HFF-Myc (cell line): ENCODE measurements around the gene APBA1.

Experiments used
- DNase-seq: peaks from one replicate; pipeline ENCODE4 v3.0.0-alpha.2; 2011; ENCODE audit warnings: low read depth; ENCODE audit errors: extremely low read depth
- H3K4me3 ChIP-seq: replicated peaks from 2 replicates; pipeline ENCODE4 v1.5.1; 2011; ENCODE audit warnings: low read depth, mild to moderate bottlenecking, control low read depth, low read length
- TF ChIP-seq, protein P1 (sequence below): IDR thresholded peaks from 2 replicates; pipeline ENCODE4 v1.5.1; 2012; ENCODE audit warnings: mild to moderate bottlenecking, low read depth, low read length, control low read depth; ENCODE audit errors: missing control alignments

The APBA1 gene

DNA sequence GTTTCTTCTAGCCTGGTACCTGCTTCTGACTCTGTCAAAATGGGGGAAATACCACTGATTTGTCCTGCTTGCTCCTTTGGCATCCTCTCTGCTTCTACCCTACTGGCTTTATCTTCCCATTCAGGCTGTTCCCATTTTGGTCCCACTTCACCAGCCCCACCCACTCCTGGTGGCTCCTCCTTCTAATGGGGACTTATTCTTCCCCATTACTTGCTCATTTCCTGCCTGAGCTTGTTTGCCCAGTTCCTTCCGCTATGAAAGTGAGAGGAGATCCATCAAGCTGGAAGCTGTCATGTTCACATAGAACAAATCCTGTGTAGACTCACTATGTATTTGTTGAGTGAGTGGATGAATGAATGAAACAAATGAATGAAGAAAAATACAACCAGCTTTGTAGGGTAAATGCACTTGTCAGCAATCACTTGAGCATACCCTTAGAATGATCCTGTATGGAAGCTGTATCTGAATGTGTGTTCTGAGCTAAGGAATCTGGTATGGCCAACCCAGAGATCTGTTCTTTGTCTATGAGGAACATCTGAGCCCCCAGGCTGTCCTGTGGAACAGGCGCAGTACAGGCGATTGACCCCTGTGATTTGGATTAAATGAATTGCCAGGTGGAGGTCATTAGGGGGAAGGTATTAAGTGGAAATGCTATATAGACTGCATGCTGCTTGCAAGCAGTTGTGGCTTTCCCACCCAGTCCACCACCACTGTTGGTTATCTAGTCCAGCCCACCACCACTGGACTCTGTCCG is 89.5 kb downstream of the APBA1 start:
- no peak overlapping the region for H3K4me3 ChIP-seq
- TF ChIP-seq, protein P1, sequence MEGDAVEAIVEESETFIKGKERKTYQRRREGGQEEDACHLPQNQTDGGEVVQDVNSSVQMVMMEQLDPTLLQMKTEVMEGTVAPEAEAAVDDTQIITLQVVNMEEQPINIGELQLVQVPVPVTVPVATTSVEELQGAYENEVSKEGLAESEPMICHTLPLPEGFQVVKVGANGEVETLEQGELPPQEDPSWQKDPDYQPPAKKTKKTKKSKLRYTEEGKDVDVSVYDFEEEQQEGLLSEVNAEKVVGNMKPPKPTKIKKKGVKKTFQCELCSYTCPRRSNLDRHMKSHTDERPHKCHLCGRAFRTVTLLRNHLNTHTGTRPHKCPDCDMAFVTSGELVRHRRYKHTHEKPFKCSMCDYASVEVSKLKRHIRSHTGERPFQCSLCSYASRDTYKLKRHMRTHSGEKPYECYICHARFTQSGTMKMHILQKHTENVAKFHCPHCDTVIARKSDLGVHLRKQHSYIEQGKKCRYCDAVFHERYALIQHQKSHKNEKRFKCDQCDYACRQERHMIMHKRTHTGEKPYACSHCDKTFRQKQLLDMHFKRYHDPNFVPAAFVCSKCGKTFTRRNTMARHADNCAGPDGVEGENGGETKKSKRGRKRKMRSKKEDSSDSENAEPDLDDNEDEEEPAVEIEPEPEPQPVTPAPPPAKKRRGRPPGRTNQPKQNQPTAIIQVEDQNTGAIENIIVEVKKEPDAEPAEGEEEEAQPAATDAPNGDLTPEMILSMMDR, result no peak
- DNase-seq, result no peak

DNA sequence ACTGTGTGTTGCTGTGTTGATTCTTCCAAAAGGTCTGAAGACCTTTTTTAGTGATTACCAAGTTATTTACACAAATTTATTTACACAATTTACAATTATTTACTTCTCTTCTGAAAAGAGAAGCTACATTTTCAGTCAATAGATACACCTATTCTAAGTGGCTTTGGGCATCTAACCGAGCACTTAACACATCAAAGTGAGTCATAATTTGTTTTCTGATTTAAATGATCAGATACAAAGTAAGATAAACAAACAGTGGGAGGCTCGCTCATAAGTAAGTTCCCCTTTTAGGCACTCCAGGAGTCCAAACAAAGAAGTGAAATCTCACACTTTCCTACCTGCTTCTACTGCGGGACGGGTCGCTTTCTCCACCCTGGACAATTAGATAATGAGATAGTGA is 90.2 kb downstream of the APBA1 start:
- no peak overlapping the region for H3K4me3 ChIP-seq
- TF ChIP-seq, protein P1, result no peak
- DNase-seq, result no peak

DNA sequence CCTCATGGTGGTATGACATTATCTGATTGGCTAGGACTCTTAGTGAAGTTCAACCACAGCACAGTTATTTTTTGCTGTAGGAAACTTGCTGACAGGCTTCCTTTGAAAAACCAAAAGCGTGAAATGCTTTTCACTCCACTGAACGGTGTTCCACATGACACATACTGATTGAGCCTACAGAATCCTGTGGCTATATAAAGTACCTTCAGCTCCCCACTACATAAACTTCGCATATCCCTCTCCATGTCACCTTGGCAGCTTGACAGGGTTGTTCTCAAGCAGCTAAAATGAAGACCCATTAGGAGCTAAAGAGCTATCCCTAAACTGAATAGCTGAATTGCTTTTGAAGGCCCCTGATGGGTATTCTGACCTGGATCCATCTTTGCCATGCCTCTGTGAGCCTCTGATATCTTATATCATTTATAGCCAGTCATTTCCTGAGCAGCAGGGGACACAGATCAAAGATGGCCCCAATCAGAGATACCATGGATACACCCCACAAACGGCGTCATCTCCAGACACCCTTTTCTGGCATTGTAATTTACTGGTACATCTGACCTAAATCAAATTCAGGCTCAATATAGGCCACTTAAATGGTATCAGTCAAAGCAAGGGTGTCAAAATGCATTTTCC is 91.5 kb downstream of the APBA1 start:
- no peak for DNase-seq
- H3K4me3 ChIP-seq, result no peak overlapping the region
- TF ChIP-seq, protein P1, result no peak

- no peak for DNase-seq
- TF ChIP-seq, protein P1, result no peak
- no peak overlapping the region for H3K4me3 ChIP-seq
Measured at GRCh38 chr9:69579760-69580581, 92.2 kb downstream of the APBA1 start.

- TF ChIP-seq, protein P1, result no peak
- DNase-seq, result no peak
- H3K4me3 ChIP-seq, result no peak overlapping the region
Measured at GRCh38 chr9:69579032-69579758, 93.0 kb downstream of the APBA1 start.

GRCh38 chr9:69578026-69578425 is 94.1 kb downstream of the APBA1 start:
- DNase-seq, result no peak
- H3K4me3 ChIP-seq, result no peak overlapping the region
- TF ChIP-seq, protein P1, result no peak
